Measurements from ENCODE around the gene ARL14EPL. TPM values are rescaled to one million over a fixed set of nuclear protein-coding genes. Genes with fewer than 3 reads are reported as not detected.
A peak's percentile ranks its signal among the peaks of the same experiment; 100 is the strongest.

ARL14EPL gene
- polyA plus RNA-seq (2011; rRNA removed) (0.21 TPM in 2 replicates), polyA plus RNA-seq (2017; fragmentation: RNase III; extraction: RNeasy Plus Mini Kit Qiagen cat#74134 plus additional on column Dnase treatment) (0.05 to 0.12 TPM (median 0.12 TPM) in 3 replicates), polyA minus RNA-seq (2011; rRNA and poly(A)+ RNA removed) (1.6 TPM in 1 of 2 replicates, not detected in the other)
- 0.04 and 0.05 TPM in 2 replicates for polyA plus RNA-seq (2012; cell fraction: cytosol; rRNA removed)
- polyA plus RNA-seq (2012; cell fraction: nucleus; rRNA removed) = 0.07 TPM in 1 of 2 replicates, not detected in the other

GRCh38 chr5:116032094-116032517 lies at the start of gene ARL14EPL:
Gene ARL14EPL (plus strand): TSS chr5:116032472. CDS start chr5:116051466, 18,994 bp downstream.
- DNase-seq (ENCODE audit: low read depth in 1 of 2, low spot score in 1 of 2) (peak; percentile 51 to 76), FAIRE-seq (no peak), ATAC-seq (peak; percentile 97 to 99)
- H3K9me3 ChIP-seq = no peaks in the 10 kb centered on the region
- no peak within 1 kb of the TSS for H3K27ac ChIP-seq
- peak within 1 kb of the TSS; percentile 67 for H3K4me2 ChIP-seq
- H3K4me1 ChIP-seq = peaks cover 10% of the 10 kb centered on the region; the same call in 1 of the 3 replicates
- POLR2A ChIA-PET = interaction anchor here (1.1 kb wide), 1 partner anchor 53 kb away, joined by 4 read pairs; the partner anchor contains the start of gene COMMD10
- CTCF ChIA-PET = interaction anchor here (0.8 to 1.3 kb wide), 4 partner anchors 10 to 398 kb away, joined by 3 to 5 read pairs (median 4); no protein-coding TSS in a partner anchor
- no peak within 1 kb of the TSS for H3K4me3 ChIP-seq
- TF ChIP-seq CTCF (IDR thresholded peaks at IDR 0.05) (peak; percentile 29; the same call in 1 of the 3 replicates), JUNB (IDR thresholded peaks at IDR 0.05) (peak; percentile 50; the same call in 1 of the 2 replicates), NFE2L2 (conservative IDR thresholded peaks at IDR 0.05; ENCODE audit: low read length) (no peak), MAX (IDR thresholded peaks at IDR 0.05) (0 out of 2 replicates have a peak, but pooled peaks have one; percentile 19), CEBPB (IDR thresholded peaks at IDR 0.05) (peak in 1 of 2 experiments; percentile 57; a peak in 1 of 4 replicates), REST (IDR thresholded peaks at IDR 0.05) (no peak), RAD21 (conservative IDR thresholded peaks at IDR 0.05 in 1 of 2, IDR thresholded peaks at IDR 0.05 in 1 of 2) (peak; percentile 59 to 73; a peak in 4 of 5 replicates), ELK1 (IDR thresholded peaks at IDR 0.05; ENCODE audit: low read depth, low read length) (no peak), FOSL2 (IDR thresholded peaks at IDR 0.05) (peak; percentile 51; the same call in 1 of the 2 replicates), FOSL2 (CRISPR knock-in tag; IDR thresholded peaks at IDR 0.05) (peak; percentile 76), BHLHE40 (IDR thresholded peaks at IDR 0.05; ENCODE audit: low read depth, low read length) (no peak), MYC (IDR thresholded peaks at IDR 0.05; ENCODE audit: borderline replicate concordance, low read length) (no peak), SMC3 (IDR thresholded peaks at IDR 0.05) (peak; percentile 42; the same call in 2 of the 3 replicates)
- WGBS (ENCODE audit: missing lambda C conversion rate) = 14% methylated on average over 9 of the region's 9 CpGs

GRCh38 chr5:115983519-115983918 lies 48.8 kb upstream of the ARL14EPL start:
- no peak for FAIRE-seq
- WGBS (ENCODE audit: missing lambda C conversion rate) = 39% methylated on average over 1 of the region's 1 CpG

More at GRCh38 chr5:115983519-115983918, 48.8 kb upstream of the ARL14EPL start:
- POLR2A ChIA-PET = no interaction called here
- DNase-seq (ENCODE audit: low read depth in 1 of 2, low spot score in 1 of 2) (no peak), ATAC-seq (no peak)
- Histone ChIP-seq H3K9me3 (no peaks in the 10 kb centered on the region), H3K4me1 (no peaks in the 10 kb centered on the region), H3K4me3 (no peak overlapping the region), H3K27ac (no peak overlapping the region), H3K4me2 (no peak overlapping the region)
- CTCF ChIA-PET = no interaction called here
- TF ChIP-seq POLR2A (IDR thresholded peaks at IDR 0.05; ENCODE audit: low read length) (no peak), FOXS1 (CRISPR knock-in tag; IDR thresholded peaks at IDR 0.05) (no peak), CBX8 (IDR thresholded peaks at IDR 0.05) (no peak), RAD21 (conservative IDR thresholded peaks at IDR 0.05 in 1 of 2, IDR thresholded peaks at IDR 0.05 in 1 of 2) (no peak), RFX5 (IDR thresholded peaks at IDR 0.05) (no peak), EP300 (IDR thresholded peaks at IDR 0.05) (no peak), ESRRA (IDR thresholded peaks at IDR 0.05; ENCODE audit: borderline replicate concordance, low read length) (no peak), NPAS2 (CRISPR knock-in tag; IDR thresholded peaks at IDR 0.05; ENCODE audit: borderline replicate concordance) (no peak), NFE2L2 (conservative IDR thresholded peaks at IDR 0.05; ENCODE audit: low read length) (no peak), ATOH8 (CRISPR knock-in tag; IDR thresholded peaks at IDR 0.05; ENCODE audit: low read depth) (no peak), REST (IDR thresholded peaks at IDR 0.05) (no peak)

All from A549 (cell line).